Endothelial cell of umbilical vein (primary cell): ENCODE measurements around the gene KLHL41. TPM values are rescaled to one million over a fixed set of nuclear protein-coding genes. Genes with fewer than 3 reads are reported as not detected.
A peak's percentile ranks its signal among the peaks of the same experiment; 100 is the strongest.

Experiments used
- BruUV-seq: library from RNA; stranded (reverse); fragments of 400-500 nt; replicated peaks from 2 replicates; lab custom pipeline; 2021; lab: Mats Ljungman, UMichigan
- CTCF ChIA-PET: fragments of 300-600, 350-600 bp; sonication (Branson Sonifier 250); formaldehyde crosslinking; loops from one replicate; lab custom pipeline; 2021; ENCODE audit warnings: antibody characterized with exemption, inconsistent platforms; lab: Charles Lee
- POLR2A ChIA-PET: fragments of 300-600, 350-600 bp; sonication (Branson Sonifier 250); formaldehyde crosslinking; loops from one replicate; lab custom pipeline; 2021; ENCODE audit warnings: antibody characterized with exemption, inconsistent platforms; lab: Charles Lee
- DNase-seq: peaks from one replicate; pipeline ENCODE4 v3.0.0-alpha.2; 2011; ENCODE audit warnings: low read depth, low spot score
- FAIRE-seq: peaks from 2 replicates; lab custom pipeline; 2011; peaks lifted over from hg19 to GRCh38; lab: Jason Lieb, UNC
- H2AFZ ChIP-seq: 2 replicates; pipeline ENCODE4 v1.6.0; 2012; ENCODE audit warnings: low read depth, low read length, control low read depth, inconsistent platforms
- H3K27ac ChIP-seq: 2 replicates; pipeline ENCODE4 v1.5.1; 2011; ENCODE audit warnings: low read depth, mild to moderate bottlenecking, control low read depth, low read length, moderate library complexity; ENCODE audit not compliant: insufficient read depth
- H3K27me3 ChIP-seq, 2 experiments: 2 replicates each; pipeline versions ENCODE4 v1.6.0 to v1.6.1; 2011; ENCODE audit warnings: low read length in 2 of 2, mixed read lengths in 1 of 2; ENCODE audit not compliant: control insufficient read depth in 2 of 2, insufficient read depth in 2 of 2
- H3K36me3 ChIP-seq, 2 experiments: 2 replicates in 1 of 2; 3 replicates in 1 of 2; pipeline ENCODE4 v1.5.1; 2011; ENCODE audit warnings: low read length in 2 of 2, mild to moderate bottlenecking in 1 of 2, moderate library complexity in 1 of 2; ENCODE audit not compliant: control insufficient read depth in 2 of 2, insufficient read depth in 2 of 2; ENCODE audit errors: extremely low read depth in 1 of 2
- H3K4me1 ChIP-seq: 3 replicates; pipeline ENCODE4 v1.5.1; 2011; ENCODE audit warnings: mild to moderate bottlenecking, low read length; ENCODE audit not compliant: control insufficient read depth, insufficient read depth; ENCODE audit errors: extremely low read depth
- H3K4me2 ChIP-seq: 2 replicates; pipeline ENCODE4 v1.6.1; 2011; ENCODE audit warnings: low read length, control low read depth, mixed read lengths; ENCODE audit not compliant: insufficient read depth
- H3K4me3 ChIP-seq, 3 experiments: fragments of 200-600 bp in 1 of 3; sonication (generic), shearing (Covaris generic) in 1 of 3; replicated peaks in 1 of 3; 2 replicates each; pipeline ENCODE4 v1.5.1; 2011 to 2016; ENCODE audit warnings: control low read depth in 3 of 3, low read length in 3 of 3, mild to moderate bottlenecking in 2 of 3, inconsistent platforms in 1 of 3, low read depth in 1 of 3, moderate library complexity in 1 of 3; ENCODE audit not compliant: insufficient read depth in 1 of 3
- H3K79me2 ChIP-seq: 2 replicates; pipeline ENCODE4 v1.6.0; 2012; ENCODE audit warnings: low read length, inconsistent platforms; ENCODE audit not compliant: control insufficient read depth, insufficient read depth
- H3K9ac ChIP-seq: replicated peaks from 2 replicates; pipeline ENCODE3; 2011; ENCODE audit warnings: low read length, control low read depth; ENCODE audit not compliant: insufficient read depth; ENCODE audit errors: extremely low read depth
- H3K9me1 ChIP-seq: replicated peaks from 3 replicates; pipeline ENCODE4 v1.6.0; 2011; ENCODE audit warnings: mild to moderate bottlenecking, low read length; ENCODE audit not compliant: control insufficient read depth, insufficient read depth; ENCODE audit errors: extremely low read depth
- H3K9me3 ChIP-seq: replicated peaks from 2 replicates; pipeline ENCODE4 v1.5.1; 2012; ENCODE audit warnings: low read length, inconsistent platforms; ENCODE audit not compliant: control insufficient read depth, insufficient read depth
- H4K20me1 ChIP-seq: replicated peaks from 2 replicates; pipeline ENCODE3; 2011; ENCODE audit warnings: mild to moderate bottlenecking, low read length; ENCODE audit not compliant: control insufficient read depth, insufficient read depth; ENCODE audit errors: extremely low read depth
- EZH2 ChIP-seq: IDR thresholded peaks from 2 replicates; pipeline ENCODE4 v1.6.1; 2012; ENCODE audit warnings: borderline replicate concordance, low read depth, mild to moderate bottlenecking, moderate library complexity, low read length, inconsistent platforms; ENCODE audit not compliant: severe bottlenecking
- FOS ChIP-seq: IDR thresholded peaks from 2 replicates; pipeline ENCODE4 v1.6.1; 2011; ENCODE audit warnings: mild to moderate bottlenecking, low read length, moderate library complexity, borderline replicate concordance; ENCODE audit not compliant: insufficient read depth
- GATA2 ChIP-seq: IDR thresholded peaks from 2 replicates; pipeline ENCODE4 v1.7.0; 2011; ENCODE audit warnings: low read depth, mild to moderate bottlenecking, moderate library complexity, mixed read lengths, low read length; ENCODE audit not compliant: insufficient read length, insufficient read depth
- JUN ChIP-seq: IDR thresholded peaks from 2 replicates; pipeline ENCODE4 v1.6.1; 2011; ENCODE audit warnings: borderline replicate concordance, low read depth; ENCODE audit not compliant: insufficient read length, insufficient read depth
- MAX ChIP-seq: IDR thresholded peaks from 2 replicates; pipeline ENCODE4 v1.6.1; 2011; ENCODE audit not compliant: insufficient read depth, insufficient read length
- MYC ChIP-seq: IDR thresholded peaks from one replicate; pipeline ENCODE4 v1.6.1; 2011; ENCODE audit warnings: mild to moderate bottlenecking, low read depth, low read length
- POLR2AphosphoS5 ChIP-seq: IDR thresholded peaks from 2 replicates; pipeline ENCODE4 v1.6.1; 2012; ENCODE audit warnings: low read depth, mild to moderate bottlenecking, control low read depth, low read length, moderate library complexity; ENCODE audit not compliant: insufficient read depth
- dilution Hi-C: fragments of 300-500 bp; cut with MboI; formaldehyde crosslinking; loops from one replicate; pipeline ENCODE4 v1.15.0; 2019; ENCODE audit warnings: low sequenced_read_pairs; ENCODE audit not compliant: extremely low pct_ligation_motif_present
- intact Hi-C: fragments of 100-400 bp; cut with micrococcal nuclease; formaldehyde crosslinking; loops from one replicate; pipeline ENCODE4 v1.10.0; 2022
- polyA plus RNA-seq, 4 experiments: library from polyadenylated mRNA; depleted of rRNA in 3 of 4; stranded (reverse) in 3 of 4; unstranded in 1 of 4; fragments of >200 nt; gene quantifications; 2 replicates each; pipeline versions ENCODE4 v1.2.1 to v1.2.3, GENCODE V29; 2011 to 2012; ENCODE audit warnings: missing spikeins in 1 of 4
- total RNA-seq: library from RNA; stranded (reverse); gene quantifications from 2 replicates; pipeline ENCODE4 v1.2.3, GENCODE V29; 2021
- TF ChIP-seq, protein P1 (sequence below), 2 donors: IDR thresholded peaks; 1 replicate in 1 of 2; 2 replicates in 1 of 2; pipeline ENCODE4 v1.5.1; 2011; ENCODE audit warnings: low read length in 2 of 2, mild to moderate bottlenecking in 2 of 2, moderate library complexity in 2 of 2, control low read depth in 1 of 2, inconsistent platforms in 1 of 2, low read depth in 1 of 2; ENCODE audit not compliant: insufficient read depth in 1 of 2; ENCODE audit errors: extremely low read depth in 1 of 2

The KLHL41 gene
- total and polyA plus RNA-seq, 2 donors (not counting 3 experiments of a cell fraction or from before 2014, with no cell fraction given): 0.08 to 0.73 TPM

GRCh38 chr2:169464466-169464865 is 45.0 kb upstream of the KLHL41 start:
- Histone ChIP-seq H3K27ac (no peak overlapping the region), H3K9me1 (no peaks in the 10 kb centered on the region), H4K20me1 (no peaks in the 10 kb centered on the region), H3K4me1 (no peaks in the 10 kb centered on the region), H3K79me2 (no peaks in the 10 kb centered on the region), H3K9ac (no peak overlapping the region), H3K4me3 (no peak overlapping the region), H3K9me3 (no peaks in the 10 kb centered on the region), H3K36me3 (no peaks in the 10 kb centered on the region), H3K27me3 (no peaks in the 10 kb centered on the region), H3K4me2 (no peak overlapping the region), H2AFZ (no peak overlapping the region)
- POLR2A ChIA-PET: interaction anchor here (0.6 kb wide), 1 partner anchor 1186 kb away, joined by 6 read pairs; no protein-coding TSS in a partner anchor
- TF ChIP-seq EZH2 (no peak), MYC (no peak), GATA2 (no peak), POLR2AphosphoS5 (no peak), FOS (no peak), JUN (no peak), MAX (no peak)
- TF ChIP-seq, protein P1, sequence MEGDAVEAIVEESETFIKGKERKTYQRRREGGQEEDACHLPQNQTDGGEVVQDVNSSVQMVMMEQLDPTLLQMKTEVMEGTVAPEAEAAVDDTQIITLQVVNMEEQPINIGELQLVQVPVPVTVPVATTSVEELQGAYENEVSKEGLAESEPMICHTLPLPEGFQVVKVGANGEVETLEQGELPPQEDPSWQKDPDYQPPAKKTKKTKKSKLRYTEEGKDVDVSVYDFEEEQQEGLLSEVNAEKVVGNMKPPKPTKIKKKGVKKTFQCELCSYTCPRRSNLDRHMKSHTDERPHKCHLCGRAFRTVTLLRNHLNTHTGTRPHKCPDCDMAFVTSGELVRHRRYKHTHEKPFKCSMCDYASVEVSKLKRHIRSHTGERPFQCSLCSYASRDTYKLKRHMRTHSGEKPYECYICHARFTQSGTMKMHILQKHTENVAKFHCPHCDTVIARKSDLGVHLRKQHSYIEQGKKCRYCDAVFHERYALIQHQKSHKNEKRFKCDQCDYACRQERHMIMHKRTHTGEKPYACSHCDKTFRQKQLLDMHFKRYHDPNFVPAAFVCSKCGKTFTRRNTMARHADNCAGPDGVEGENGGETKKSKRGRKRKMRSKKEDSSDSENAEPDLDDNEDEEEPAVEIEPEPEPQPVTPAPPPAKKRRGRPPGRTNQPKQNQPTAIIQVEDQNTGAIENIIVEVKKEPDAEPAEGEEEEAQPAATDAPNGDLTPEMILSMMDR (IDR thresholded peaks at IDR 0.05; ENCODE audit: extremely low read depth in 1 of 2, insufficient read depth in 1 of 2, low read depth in 1 of 2, low read length in 2 of 2): no peak
- FAIRE-seq: peak; percentile 26
- CTCF ChIA-PET: interaction anchor here (0.6 to 5.0 kb wide), 3 partner anchors 11 to 14 kb away, joined by 3 to 26 read pairs (median 21); partner anchors contain the start of gene BBS5
- no TSS peak for BruUV-seq
- dilution Hi-C loops (no loop called here), intact Hi-C loops (no loop called here)
- no peak for DNase-seq
